ENCODE results near the gene CCDC186.

CCDC186 gene

GRCh38 chr10:114176511-114176910 is 2.5 kb upstream of the CCDC186 start:
- no peak for TF ChIP-seq CTCF (IDR thresholded peaks at IDR 0.05; ENCODE audit: borderline replicate concordance, insufficient read depth, low read depth, low read length)
- no peak overlapping the region for H3K4me3 ChIP-seq (ENCODE audit: low read depth, low read length)

GRCh38 chr10:114175667-114176066 is 1.7 kb upstream of the CCDC186 start:
- TF ChIP-seq CTCF (IDR thresholded peaks at IDR 0.05; ENCODE audit: borderline replicate concordance, insufficient read depth, low read depth, low read length) = no peak

GRCh38 chr10:114174695-114175188 is 739 bp upstream of the CCDC186 start:
- no peak for TF ChIP-seq CTCF (IDR thresholded peaks at IDR 0.05; ENCODE audit: borderline replicate concordance, insufficient read depth, low read depth, low read length)
- peak overlapping the region; percentile 84 for H3K4me3 ChIP-seq (ENCODE audit: low read depth, low read length)

More at GRCh38 chr10:114175667-114176066, 1.7 kb upstream of the CCDC186 start:
- H3K4me3 ChIP-seq (ENCODE audit: low read depth, low read length) = no peak overlapping the region

- peak overlapping the region; percentile 84 for H3K4me3 ChIP-seq (ENCODE audit: low read depth, low read length)
- TF ChIP-seq CTCF (IDR thresholded peaks at IDR 0.05; ENCODE audit: borderline replicate concordance, insufficient read depth, low read depth, low read length) = no peak
Observed at GRCh38 chr10:114173603-114173920, 441 bp downstream of the CCDC186 start.

GRCh38 chr10:114172776-114173602 is 1.0 kb downstream of the CCDC186 start:
- no peak for TF ChIP-seq CTCF (IDR thresholded peaks at IDR 0.05; ENCODE audit: borderline replicate concordance, insufficient read depth, low read depth, low read length)
- H3K4me3 ChIP-seq (ENCODE audit: low read depth, low read length) = peak overlapping the region; percentile 84

GRCh38 chr10:114172216-114172615 is 1.8 kb downstream of the CCDC186 start:
- H3K4me3 ChIP-seq (ENCODE audit: low read depth, low read length) = no peak overlapping the region
- no peak for TF ChIP-seq CTCF (IDR thresholded peaks at IDR 0.05; ENCODE audit: borderline replicate concordance, insufficient read depth, low read depth, low read length)

GRCh38 chr10:114168450-114169009 is 5.5 kb downstream of the CCDC186 start:
- no peak overlapping the region for H3K4me3 ChIP-seq (ENCODE audit: low read depth, low read length)
- no peak for TF ChIP-seq CTCF (IDR thresholded peaks at IDR 0.05; ENCODE audit: borderline replicate concordance, insufficient read depth, low read depth, low read length)

Data from GM12875 (cell line).